Measurements from ENCODE around the gene AKAP6. TPM values are rescaled to one million over a fixed set of nuclear protein-coding genes. Genes with fewer than 3 reads are reported as not detected.

The AKAP6 gene
- total RNA-seq, result 3.5 to 4.3 TPM (median 3.6 TPM) in 3 replicates
- long read RNA-seq, result 0 reads

GRCh38 chr14:32329146-32329545, at the start of gene AKAP6:
AKAP6 (plus strand) TSS chr14:32329298; CDS start chr14:32433494, 104,196 bp downstream.
- no peak for TF ChIP-seq CTCF (IDR thresholded peaks at IDR 0.05)
- Mint-ChIP-seq H3K27ac (ENCODE audit: unreplicated experiment) (no peak within 1 kb of the TSS), H3K27me3 (ENCODE audit: low read depth) (no peaks in the 10 kb centered on the region), H3K36me3 (ENCODE audit: low read depth) (no peaks in the 10 kb centered on the region), H3K4me3 (ENCODE audit: unreplicated experiment) (no peak within 1 kb of the TSS), H3K4me1 (ENCODE audit: low read depth) (peaks cover 4% of the 10 kb centered on the region), H3K9me3 (ENCODE audit: low read depth) (no peaks in the 10 kb centered on the region)
- DNase-seq (ENCODE audit: low spot score), result no peak

DNA sequence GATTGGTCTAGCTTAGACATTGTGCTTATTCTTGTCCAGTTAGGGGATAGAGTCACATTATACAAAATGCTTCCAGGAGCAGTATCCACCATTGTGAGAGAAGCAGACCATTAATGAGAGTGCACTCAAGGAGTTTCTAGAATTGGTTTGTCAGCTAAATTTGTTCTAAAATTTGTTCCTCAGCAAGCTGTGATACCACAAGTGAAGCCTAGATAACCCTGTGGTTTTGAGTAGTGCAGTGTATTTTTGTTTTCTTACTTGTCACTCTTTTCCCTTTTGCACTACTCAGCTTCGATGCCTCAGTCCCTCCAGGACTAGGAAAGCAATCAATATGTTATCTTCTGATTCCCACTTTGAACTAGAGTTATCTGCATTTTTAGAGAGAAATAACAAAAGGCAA, 42.5 kb upstream of the AKAP6 start:
- Mint-ChIP-seq H3K27ac (ENCODE audit: unreplicated experiment) (no peak overlapping the region), H3K4me1 (ENCODE audit: low read depth) (no peaks in the 10 kb centered on the region), H3K27me3 (ENCODE audit: low read depth) (no peaks in the 10 kb centered on the region), H3K9me3 (ENCODE audit: low read depth) (peaks cover 19% of the 10 kb centered on the region), H3K4me3 (ENCODE audit: unreplicated experiment) (no peak overlapping the region), H3K36me3 (ENCODE audit: low read depth) (peaks cover 6% of the 10 kb centered on the region)
- TF ChIP-seq CTCF (IDR thresholded peaks at IDR 0.05), result no peak
- no peak for DNase-seq (ENCODE audit: low spot score)

- H3K9me3 Mint-ChIP-seq (ENCODE audit: low read depth), result no peaks in the 10 kb centered on the region
- H3K4me3 Mint-ChIP-seq (ENCODE audit: unreplicated experiment), result no peak overlapping the region
- no peak for DNase-seq (ENCODE audit: low spot score)
- no peak overlapping the region for H3K27ac Mint-ChIP-seq (ENCODE audit: unreplicated experiment)
- no peak for TF ChIP-seq CTCF (IDR thresholded peaks at IDR 0.05)
- no peaks in the 10 kb centered on the region for H3K4me1 Mint-ChIP-seq (ENCODE audit: low read depth)
- no peaks in the 10 kb centered on the region for H3K27me3 Mint-ChIP-seq (ENCODE audit: low read depth)
- H3K36me3 Mint-ChIP-seq (ENCODE audit: low read depth), result no peaks in the 10 kb centered on the region
Observed at GRCh38 chr14:32296366-32296765, 32.7 kb upstream of the AKAP6 start.

- DNase-seq (ENCODE audit: low spot score), result no peak
- H3K36me3 Mint-ChIP-seq (ENCODE audit: low read depth), result no peaks in the 10 kb centered on the region
- H3K4me1 Mint-ChIP-seq (ENCODE audit: low read depth), result no peaks in the 10 kb centered on the region
- no peak overlapping the region for H3K27ac Mint-ChIP-seq (ENCODE audit: unreplicated experiment)
- no peak overlapping the region for H3K4me3 Mint-ChIP-seq (ENCODE audit: unreplicated experiment)
- H3K9me3 Mint-ChIP-seq (ENCODE audit: low read depth), result no peaks in the 10 kb centered on the region
- no peak for TF ChIP-seq CTCF (IDR thresholded peaks at IDR 0.05)
- no peaks in the 10 kb centered on the region for H3K27me3 Mint-ChIP-seq (ENCODE audit: low read depth)
Observed at GRCh38 chr14:32298346-32298745, 30.8 kb upstream of the AKAP6 start.

- Mint-ChIP-seq H3K4me1 (ENCODE audit: low read depth) (no peaks in the 10 kb centered on the region), H3K27me3 (ENCODE audit: low read depth) (no peaks in the 10 kb centered on the region), H3K27ac (ENCODE audit: unreplicated experiment) (no peak overlapping the region), H3K36me3 (ENCODE audit: low read depth) (no peaks in the 10 kb centered on the region), H3K9me3 (ENCODE audit: low read depth) (no peaks in the 10 kb centered on the region), H3K4me3 (ENCODE audit: unreplicated experiment) (no peak overlapping the region)
- no peak for TF ChIP-seq CTCF (IDR thresholded peaks at IDR 0.05)
- DNase-seq (ENCODE audit: low spot score), result no peak
Observed at GRCh38 chr14:32300136-32300535, 29.0 kb upstream of the AKAP6 start.

All from chondrocyte (in vitro differentiated cells).